Activated CD4-positive, alpha-beta T cell treated with anti-CD3 and anti-CD28 coated beads, Interleukin-2, amount 10 ng/mL, durations not matched to agents 7 days and 5 days (primary cell): ENCODE data around the gene COA3. TPM values are rescaled to one million over a fixed set of nuclear protein-coding genes. Genes with fewer than 3 reads are reported as not detected.
"Not testable (repeated sequence)": the region's sequence is repeated elsewhere in the genome, so short reads cannot be mapped to it uniquely, and the experiment has no call there.

Source experiments
- CTCF ChIA-PET: fragments of 350-600 bp; sonication (Branson Sonifier 250); formaldehyde crosslinking; loops from one replicate; lab custom pipeline; 2021; ENCODE audit warnings: antibody characterized with exemption; lab: Charles Lee
- POLR2A ChIA-PET: fragments of 350-600 bp; sonication (Branson Sonifier 250); formaldehyde crosslinking; loops from one replicate; lab custom pipeline; 2021; ENCODE audit warnings: antibody characterized with exemption; lab: Charles Lee
- DNase-seq: peaks from one replicate; pipeline ENCODE4 v3.0.0-alpha.2; 2020
- H3K27ac Mint-ChIP-seq: one replicate; pipeline ENCODE4 v1.8.0; 2021; ENCODE audit warnings: mild to moderate bottlenecking, moderate library complexity, mixed read lengths
- H3K27me3 Mint-ChIP-seq: one replicate; pipeline ENCODE4 v1.8.0; 2021; ENCODE audit warnings: mixed read lengths
- H3K36me3 Mint-ChIP-seq: one replicate; pipeline ENCODE4 v1.8.0; 2021; ENCODE audit warnings: low read depth, mixed read lengths
- H3K4me1 Mint-ChIP-seq: one replicate; pipeline ENCODE4 v1.8.0; 2021; ENCODE audit warnings: mixed read lengths
- H3K4me3 Mint-ChIP-seq: one replicate; pipeline ENCODE4 v1.8.0; 2021; ENCODE audit warnings: mild to moderate bottlenecking, moderate library complexity, mixed read lengths
- H3K9me3 Mint-ChIP-seq: one replicate; pipeline ENCODE4 v1.8.0; 2021; ENCODE audit warnings: mixed read lengths
- total RNA-seq, 2 experiments: library from RNA; stranded (reverse); gene quantifications; one replicate each; pipeline ENCODE4 v1.2.3, GENCODE V29; 2021

COA3 gene
- total RNA-seq, 2 experiments from 2014 or later: 41.2 to 45.1 TPM

GRCh38 chr17:42775534-42776098 lies 22.9 kb downstream of the COA3 start:
- Mint-ChIP-seq H3K36me3 (peaks cover 43% of the 10 kb centered on the region), H3K9me3 (no peaks in the 10 kb centered on the region), H3K27ac (no peak overlapping the region), H3K27me3 (peaks cover 6% of the 10 kb centered on the region), H3K4me3 (no peak overlapping the region), H3K4me1 (peaks cover 39% of the 10 kb centered on the region)
- no peak for DNase-seq
- ChIA-PET POLR2A (no interaction called here), CTCF (interaction anchor here (1.2 kb wide), 1 partner anchor 22 kb away, joined by 3 read pairs; no protein-coding TSS in a partner anchor)

GRCh38 chr17:42774066-42774745 lies 24.3 kb downstream of the COA3 start:
- no peaks in the 10 kb centered on the region for H3K9me3 Mint-ChIP-seq
- H3K27me3 Mint-ChIP-seq: no peaks in the 10 kb centered on the region
- CTCF ChIA-PET: interaction anchor here (0.6 to 2.4 kb wide), 3 partner anchors 11 to 115 kb away, joined by 3 to 6 read pairs (median 4); partner anchors contain the start of gene BECN1
- POLR2A ChIA-PET: interaction anchor here (1.0 kb wide), 1 partner anchor 50 kb away, joined by 3 read pairs; the partner anchor contains the start of gene BECN1
- DNase-seq: no peak
- H3K4me3 Mint-ChIP-seq: peak overlapping the region; percentile 96
- peaks cover 32% of the 10 kb centered on the region for H3K4me1 Mint-ChIP-seq
- H3K36me3 Mint-ChIP-seq: peaks cover 36% of the 10 kb centered on the region
- peak overlapping the region; percentile 96 for H3K27ac Mint-ChIP-seq

GRCh38 chr17:42773290-42774035 lies 25.0 kb downstream of the COA3 start, which contains the start of gene VPS25:
TSS of gene VPS25 (plus strand) at chr17:42773449. CDS start at chr17:42773476, 27 bp downstream.
- Mint-ChIP-seq H3K4me3 (peak within 1 kb of the TSS; percentile 96), H3K36me3 (peaks cover 33% of the 10 kb centered on the region), H3K9me3 (no peaks in the 10 kb centered on the region), H3K4me1 (peaks cover 32% of the 10 kb centered on the region), H3K27me3 (no peaks in the 10 kb centered on the region), H3K27ac (peak within 1 kb of the TSS; percentile 96)
- CTCF ChIA-PET: interaction anchor here (0.6 to 2.4 kb wide), 8 partner anchors 10 to 195 kb away, joined by 3 to 7 read pairs (median 4); partner anchors contain the start of gene BECN1
- POLR2A ChIA-PET: interaction anchor here (1.0 kb wide), 1 partner anchor 51 kb away, joined by 3 read pairs; the partner anchor contains the start of gene BECN1
- peak; percentile 77 for DNase-seq

- Mint-ChIP-seq H3K27me3 (peaks cover under 1% of the 10 kb centered on the region), H3K4me3 (peak overlapping the region; percentile 96), H3K27ac (peak overlapping the region; percentile 96), H3K4me1 (peaks cover 32% of the 10 kb centered on the region), H3K9me3 (no peaks in the 10 kb centered on the region), H3K36me3 (peaks cover 28% of the 10 kb centered on the region)
- ChIA-PET CTCF (interaction anchor here (0.9 to 2.4 kb wide), 8 partner anchors 9 to 195 kb away, joined by 3 to 7 read pairs (median 4); partner anchors contain the start of gene BECN1), POLR2A (no interaction called here)
- DNase-seq: no peak
Observed at GRCh38 chr17:42772945-42773289, 25.6 kb downstream of the COA3 start.

GRCh38 chr17:42769964-42770363 lies 28.5 kb downstream of the COA3 start:
- POLR2A ChIA-PET, H3K4me3 Mint-ChIP-seq, H3K27ac Mint-ChIP-seq, DNase-seq, H3K9me3 Mint-ChIP-seq: not testable (repeated sequence)
- H3K36me3 Mint-ChIP-seq: peaks cover 10% of the 10 kb centered on the region
- H3K27me3 Mint-ChIP-seq: peaks cover 12% of the 10 kb centered on the region
- CTCF ChIA-PET: interaction anchor here (0.6 kb wide), 1 partner anchor 407 kb away, joined by 4 read pairs; no protein-coding TSS in a partner anchor
- H3K4me1 Mint-ChIP-seq: peaks cover 26% of the 10 kb centered on the region

- H3K36me3 Mint-ChIP-seq, DNase-seq, POLR2A ChIA-PET, H3K4me3 Mint-ChIP-seq, CTCF ChIA-PET, H3K27ac Mint-ChIP-seq, H3K9me3 Mint-ChIP-seq: not testable (repeated sequence)
- H3K27me3 Mint-ChIP-seq: peaks cover 22% of the 10 kb centered on the region
- H3K4me1 Mint-ChIP-seq: peaks cover 10% of the 10 kb centered on the region
Observed at GRCh38 chr17:42768006-42768405, 30.5 kb downstream of the COA3 start.

GRCh38 chr17:42767512-42767911 lies 31.0 kb downstream of the COA3 start:
- no peaks in the 10 kb centered on the region for H3K9me3 Mint-ChIP-seq
- no peaks in the 10 kb centered on the region for H3K36me3 Mint-ChIP-seq
- no peak overlapping the region for H3K27ac Mint-ChIP-seq
- H3K4me1 Mint-ChIP-seq: peaks cover 7% of the 10 kb centered on the region
- H3K4me3 Mint-ChIP-seq: no peak overlapping the region
- no peak for DNase-seq
- CTCF ChIA-PET: no interaction called here
- POLR2A ChIA-PET: no interaction called here
- H3K27me3 Mint-ChIP-seq: peaks cover 27% of the 10 kb centered on the region

- H3K36me3 Mint-ChIP-seq: no peaks in the 10 kb centered on the region
- H3K4me3 Mint-ChIP-seq: no peak overlapping the region
- H3K4me1 Mint-ChIP-seq: peaks cover 2% of the 10 kb centered on the region
- POLR2A ChIA-PET: no interaction called here
- no peak for DNase-seq
- no peaks in the 10 kb centered on the region for H3K9me3 Mint-ChIP-seq
- H3K27ac Mint-ChIP-seq: no peak overlapping the region
- CTCF ChIA-PET: interaction anchor here (0.6 to 1.0 kb wide), 3 partner anchors 40 to 219 kb away, joined by 3 to 4 read pairs (median 4); no protein-coding TSS in a partner anchor
- peaks cover 39% of the 10 kb centered on the region for H3K27me3 Mint-ChIP-seq
Observed at GRCh38 chr17:42766124-42766523, 32.4 kb downstream of the COA3 start.

- ChIA-PET CTCF (interaction anchor here (0.7 to 2.0 kb wide), 3 partner anchors 11 to 183 kb away, joined by 3 to 5 read pairs (median 3); no protein-coding TSS in a partner anchor), POLR2A (no interaction called here)
- Mint-ChIP-seq H3K4me3 (no peak overlapping the region), H3K4me1 (peaks cover 2% of the 10 kb centered on the region), H3K9me3 (no peaks in the 10 kb centered on the region), H3K27me3 (peaks cover 58% of the 10 kb centered on the region), H3K36me3 (no peaks in the 10 kb centered on the region), H3K27ac (no peak overlapping the region)
- no peak for DNase-seq
Observed at GRCh38 chr17:42761638-42762037, 36.9 kb downstream of the COA3 start.

GRCh38 chr17:42760652-42761581 lies 37.6 kb downstream of the COA3 start, which contains the start of gene RAMP2:
TSS of gene RAMP2 (plus strand) at chr17:42761227. CDS start at chr17:42761262, 35 bp downstream.
- ChIA-PET CTCF (interaction anchor here (0.6 to 2.0 kb wide), 4 partner anchors 10 to 183 kb away, joined by 3 to 5 read pairs (median 4); no protein-coding TSS in a partner anchor), POLR2A (no interaction called here)
- Mint-ChIP-seq H3K9me3 (no peaks in the 10 kb centered on the region), H3K36me3 (no peaks in the 10 kb centered on the region), H3K4me3 (no peak within 1 kb of the TSS), H3K4me1 (peaks cover 2% of the 10 kb centered on the region), H3K27ac (no peak within 1 kb of the TSS), H3K27me3 (peaks cover 61% of the 10 kb centered on the region)
- DNase-seq: no peak

GRCh38 chr17:42759982-42760651 lies 38.4 kb downstream of the COA3 start:
- ChIA-PET POLR2A (no interaction called here), CTCF (interaction anchor here (1.0 to 1.5 kb wide), 2 partner anchors 13 to 182 kb away, joined by 3 to 4 read pairs; no protein-coding TSS in a partner anchor)
- Mint-ChIP-seq H3K27ac (no peak overlapping the region), H3K9me3 (no peaks in the 10 kb centered on the region), H3K4me1 (peaks cover 2% of the 10 kb centered on the region), H3K27me3 (peaks cover 57% of the 10 kb centered on the region), H3K4me3 (no peak overlapping the region), H3K36me3 (no peaks in the 10 kb centered on the region)
- DNase-seq: no peak
